IPS-NIHi7 (cell line): ENCODE results near the gene HOOK2.

ENCODE experiments used
- DNase-seq: peaks from one replicate; pipeline ENCODE4 v3.0.0; 2012; ENCODE audit warnings: mixed read lengths; ENCODE audit errors: extremely low spot score

HOOK2 gene

GRCh38 chr19:12794196-12794941 lies 19.0 kb upstream of the HOOK2 start:
- DNase-seq = no peak

GRCh38 chr19:12793290-12794195 lies 18.2 kb upstream of the HOOK2 start:
- DNase-seq = peak; percentile 89

GRCh38 chr19:12792853-12793289 lies 17.5 kb upstream of the HOOK2 start:
- no peak for DNase-seq

GRCh38 chr19:12792051-12792852 lies 16.9 kb upstream of the HOOK2 start:
- DNase-seq = no peak

- peak; percentile 73 for DNase-seq
These were observed 16.1 kb upstream of the HOOK2 start, which contains the start of gene JUNB for GRCh38 chr19:12791345-12792050. JUNB (plus strand) TSS chr19:12791486; CDS start chr19:12791772, 286 bp downstream.

- DNase-seq = no peak
These were observed 15.4 kb upstream of the HOOK2 start for GRCh38 chr19:12790628-12791344.

GRCh38 chr19:12789904-12790619 lies 14.7 kb upstream of the HOOK2 start:
- peak; percentile 92 for DNase-seq

- DNase-seq = no peak
These were observed 13.9 kb upstream of the HOOK2 start for GRCh38 chr19:12789098-12789903.

- no peak for DNase-seq
These were observed 13.3 kb upstream of the HOOK2 start for GRCh38 chr19:12788682-12789097.

- no peak for DNase-seq
These were observed 12.8 kb upstream of the HOOK2 start for GRCh38 chr19:12788042-12788681.

GRCh38 chr19:12787458-12787857 lies 12.1 kb upstream of the HOOK2 start:
- DNase-seq = no peak

GRCh38 chr19:12786952-12787351 lies 11.6 kb upstream of the HOOK2 start:
- DNase-seq = no peak

- no peak for DNase-seq
These were observed 11.0 kb upstream of the HOOK2 start for GRCh38 chr19:12786141-12786870.

- no peak for DNase-seq
These were observed 10.2 kb upstream of the HOOK2 start for GRCh38 chr19:12785431-12786031.

GRCh38 chr19:12784871-12785430 lies 9.6 kb upstream of the HOOK2 start:
- DNase-seq = no peak

- DNase-seq = no peak
These were observed 9.1 kb upstream of the HOOK2 start for GRCh38 chr19:12784394-12784870.

GRCh38 chr19:12783849-12784393 lies 8.6 kb upstream of the HOOK2 start:
- DNase-seq = no peak
